Tracheal epithelial cell (primary cell): ENCODE data around the gene FAM13C. TPM values are rescaled to one million over a fixed set of nuclear protein-coding genes. Genes with fewer than 3 reads are reported as not detected.

ENCODE experiments used
- total RNA-seq: library from RNA; depleted of rRNA; stranded (reverse); fragments of >200 nt; gene quantifications from 2 replicates; pipeline ENCODE4 v1.2.1, GENCODE V29; 2014

Gene FAM13C
- total RNA-seq, result under 0.01 and 0.24 TPM in 2 replicates

GRCh38 chr10:59362144-59362958, at the start of gene FAM13C:
Gene FAM13C, minus strand, starts transcription at chr10:59362549. Its CDS starts 89 bp downstream, at chr10:59362460.

Other genes with a start within 250 kb of the FAM13C start
- gene PHYHIPL, start 185.9 kb downstream of the FAM13C start, total RNA-seq, result under 0.01 TPM in 1 of 2 replicates, not detected in the other